IMR-90 (cell line): Measurements from ENCODE around the gene FXYD4. TPM values are rescaled to one million over a fixed set of nuclear protein-coding genes. Genes with fewer than 3 reads are reported as not detected.

Experiments
- ATAC-seq: fragments of 200-7000 bp; cut with Tn5 transposase; 2 replicates; pipeline ENCODE4 v1.9.1; 2020; ENCODE audit warnings: low read depth, mild to moderate bottlenecking, moderate library complexity
- BruUV-seq: library from RNA; stranded (reverse); fragments of 400-500 nt; replicated peaks from 2 replicates; lab custom pipeline; 2021; lab: Mats Ljungman, UMichigan
- CTCF ChIA-PET: fragments of 300-600 bp; formaldehyde crosslinking; extraction: SDS; loops from one replicate; lab custom pipeline; 2021; ENCODE audit warnings: antibody characterized with exemption; lab: Yijun Ruan, JAX
- POLR2A ChIA-PET: fragments of 300-600 bp; sonication (Branson Sonifier 250); formaldehyde crosslinking; loops from one replicate; lab custom pipeline; 2022; ENCODE audit warnings: antibody characterized with exemption; ENCODE audit not compliant: unreplicated experiment; lab: Charles Lee
- DNase-seq: peaks from one replicate; pipeline ENCODE4 v3.0.0; 2013
- H2AFZ ChIP-seq: replicated peaks from 2 replicates; pipeline ENCODE3; 2013; ENCODE audit warnings: low read length, mild to moderate bottlenecking; ENCODE audit not compliant: poor library complexity
- H2AK5ac ChIP-seq: 2 replicates; pipeline ENCODE4 v1.6.1; 2013; ENCODE audit warnings: low read depth, low read length, inconsistent platforms
- H2AK9ac ChIP-seq: replicated peaks from 2 replicates; pipeline ENCODE3; 2013; ENCODE audit warnings: mild to moderate bottlenecking, low read depth, low read length, moderate library complexity; ENCODE audit not compliant: poor library complexity
- H2BK120ac ChIP-seq: 2 replicates; pipeline ENCODE4 v1.6.1; 2013; ENCODE audit warnings: low read depth, low read length, inconsistent platforms
- H2BK15ac ChIP-seq: 3 replicates; pipeline ENCODE4 v1.6.1; 2013; ENCODE audit warnings: low read depth, low read length, inconsistent platforms
- H2BK20ac ChIP-seq: 2 replicates; pipeline ENCODE4 v1.6.1; 2013; ENCODE audit warnings: low read depth, mild to moderate bottlenecking, inconsistent platforms, low read length, moderate library complexity
- H2BK5ac ChIP-seq: 2 replicates; pipeline ENCODE4 v1.6.1; 2013; ENCODE audit warnings: mild to moderate bottlenecking, low read depth, low read length, inconsistent platforms; ENCODE audit not compliant: poor library complexity, severe bottlenecking
- H3K14ac ChIP-seq: replicated peaks from 2 replicates; pipeline ENCODE4 v1.6.1; 2013; ENCODE audit warnings: low read depth, low read length, inconsistent platforms
- H3K18ac ChIP-seq: 2 replicates; pipeline ENCODE4 v1.6.1; 2013; ENCODE audit warnings: low read depth, low read length, control low read depth
- H3K23ac ChIP-seq: 2 replicates; pipeline ENCODE4 v1.6.1; 2013; ENCODE audit warnings: low read depth, low read length, inconsistent platforms
- H3K27ac ChIP-seq: 2 replicates; pipeline ENCODE4 v1.5.1; 2013; ENCODE audit warnings: mild to moderate bottlenecking, control low read depth, low read length; ENCODE audit not compliant: insufficient read depth
- H3K27me3 ChIP-seq: 2 replicates; pipeline ENCODE4 v1.6.1; 2013; ENCODE audit warnings: low read length; ENCODE audit not compliant: control insufficient read depth, insufficient read depth
- H3K36me3 ChIP-seq: 2 replicates; pipeline ENCODE4 v1.6.1; 2013; ENCODE audit warnings: low read length, mixed read lengths; ENCODE audit not compliant: control insufficient read depth, insufficient read depth
- H3K4ac ChIP-seq: 2 replicates; pipeline ENCODE4 v1.6.1; 2013; ENCODE audit warnings: low read depth, low read length, inconsistent platforms
- H3K4me1 ChIP-seq: 2 replicates; pipeline ENCODE4 v1.6.1; 2013; ENCODE audit warnings: low read length, mixed read lengths; ENCODE audit not compliant: control insufficient read depth, insufficient read depth
- H3K4me2 ChIP-seq: 2 replicates; pipeline ENCODE4 v1.6.1; 2013; ENCODE audit warnings: low read depth, mild to moderate bottlenecking, control low read depth, low read length, moderate library complexity
- H3K4me3 ChIP-seq: 2 replicates; pipeline ENCODE4 v1.5.1; 2013; ENCODE audit warnings: low read depth, mild to moderate bottlenecking, control low read depth, low read length, moderate library complexity; ENCODE audit not compliant: insufficient read depth
- H3K56ac ChIP-seq: 2 replicates; pipeline ENCODE4 v1.6.1; 2013; ENCODE audit warnings: low read length, inconsistent platforms; ENCODE audit not compliant: insufficient read depth; ENCODE audit errors: extremely low read depth
- H3K79me1 ChIP-seq, 2 experiments: 2 replicates each; pipeline ENCODE4 v1.6.1; 2013; ENCODE audit warnings: low read length in 2 of 2, inconsistent platforms in 1 of 2, low read depth in 1 of 2
- H3K9ac ChIP-seq: 2 replicates; pipeline ENCODE4 v1.6.1; 2013; ENCODE audit warnings: low read depth, low read length, control low read depth
- H3K9me1 ChIP-seq: 2 replicates; pipeline ENCODE4 v1.6.1; 2013; ENCODE audit warnings: low read length, inconsistent platforms; ENCODE audit not compliant: insufficient read depth
- H3K9me3 ChIP-seq: 2 replicates; pipeline ENCODE4 v1.6.1; 2013; ENCODE audit warnings: low read length; ENCODE audit not compliant: control insufficient read depth, insufficient read depth
- H4K20me1 ChIP-seq: 2 replicates; pipeline ENCODE4 v1.6.1; 2013; ENCODE audit warnings: low read length, inconsistent platforms; ENCODE audit not compliant: insufficient read depth
- H4K5ac ChIP-seq: 2 replicates; pipeline ENCODE4 v1.6.1; 2013; ENCODE audit warnings: mild to moderate bottlenecking, low read depth, low read length, control low read depth
- H4K8ac ChIP-seq, 2 experiments: 2 replicates each; pipeline ENCODE4 v1.6.1; 2013; ENCODE audit warnings: low read depth in 2 of 2, low read length in 2 of 2, control low read depth in 1 of 2, inconsistent platforms in 1 of 2
- H4K91ac ChIP-seq: 2 replicates; pipeline ENCODE4 v1.6.1; 2013; ENCODE audit warnings: low read depth, low read length, inconsistent platforms; ENCODE audit not compliant: insufficient read depth
- BHLHE40 ChIP-seq: fragments of 150-350 bp; IDR thresholded peaks from 2 replicates; pipeline ENCODE4 v1.6.1; 2016; ENCODE audit warnings: mild to moderate bottlenecking, low read depth, low read length
- FOS ChIP-seq: fragments of 150-350 bp; IDR thresholded peaks from 2 replicates; pipeline ENCODE4 v1.6.1; 2016; ENCODE audit warnings: low read depth, low read length
- MAZ ChIP-seq: IDR thresholded peaks from 2 replicates; pipeline ENCODE4 v1.6.1; 2012; ENCODE audit warnings: low read depth, mild to moderate bottlenecking, low read length, improper control_type of control experiment, moderate library complexity, borderline replicate concordance
- MXI1 ChIP-seq: IDR thresholded peaks from 2 replicates; pipeline ENCODE4 v1.6.1; 2012; ENCODE audit warnings: low read depth, mild to moderate bottlenecking, low read length, moderate library complexity, borderline replicate concordance
- WGBS, 2 experiments: methylation state at CpG; one replicate each; pipeline versions ENCODE4 v1.1.5 to v1.1.7; 2013; ENCODE audit warnings: missing lambda C conversion rate in 2 of 2; ENCODE audit not compliant: insufficient read length in 1 of 2; ENCODE audit errors: extremely low coverage in 2 of 2; 5-methylcytosine and 5-hydroxymethylcytosine counted together
- dilution Hi-C: fragments of 300-500 bp; cut with HindIII; formaldehyde crosslinking; loops from one replicate; pipeline ENCODE4 v1.14.3; 2018; ENCODE audit warnings: low sequenced_read_pairs; ENCODE audit not compliant: unreplicated experiment
- in situ Hi-C: fragments of 300-500 bp; cut with MboI; formaldehyde crosslinking; loops from 3 replicates; pipeline ENCODE4 v1.14.3; 2019; ENCODE audit warnings: low sequenced_read_pairs, inconsistent platforms, mixed read lengths
- intact Hi-C: fragments of 100-400 bp; cut with micrococcal nuclease; formaldehyde crosslinking; loops from 2 replicates; pipeline ENCODE4 v1.10.0; 2022
- polyA plus RNA-seq, 3 experiments: library from polyadenylated mRNA; depleted of rRNA; stranded (reverse); fragments of >200 nt; gene quantifications; 2 replicates each; pipeline ENCODE4 v1.2.3, GENCODE V29; 2012; ENCODE audit warnings: low replicate concordance in 1 of 3
- total RNA-seq: library from RNA; depleted of rRNA; stranded (reverse); fragments of >200 nt; gene quantifications from 2 replicates; pipeline ENCODE4 v1.2.3, GENCODE V29; 2012
- TF ChIP-seq, protein P1 (sequence below): conservative IDR thresholded peaks from 2 replicates; pipeline ENCODE4 v1.5.1; 2012; ENCODE audit warnings: mild to moderate bottlenecking, low read depth, low read length, improper control_type of control experiment

The FXYD4 gene
- total and polyA plus RNA-seq, 2 of the 4 experiments (the other 2 are of a cell fraction), result not detected

DNA sequence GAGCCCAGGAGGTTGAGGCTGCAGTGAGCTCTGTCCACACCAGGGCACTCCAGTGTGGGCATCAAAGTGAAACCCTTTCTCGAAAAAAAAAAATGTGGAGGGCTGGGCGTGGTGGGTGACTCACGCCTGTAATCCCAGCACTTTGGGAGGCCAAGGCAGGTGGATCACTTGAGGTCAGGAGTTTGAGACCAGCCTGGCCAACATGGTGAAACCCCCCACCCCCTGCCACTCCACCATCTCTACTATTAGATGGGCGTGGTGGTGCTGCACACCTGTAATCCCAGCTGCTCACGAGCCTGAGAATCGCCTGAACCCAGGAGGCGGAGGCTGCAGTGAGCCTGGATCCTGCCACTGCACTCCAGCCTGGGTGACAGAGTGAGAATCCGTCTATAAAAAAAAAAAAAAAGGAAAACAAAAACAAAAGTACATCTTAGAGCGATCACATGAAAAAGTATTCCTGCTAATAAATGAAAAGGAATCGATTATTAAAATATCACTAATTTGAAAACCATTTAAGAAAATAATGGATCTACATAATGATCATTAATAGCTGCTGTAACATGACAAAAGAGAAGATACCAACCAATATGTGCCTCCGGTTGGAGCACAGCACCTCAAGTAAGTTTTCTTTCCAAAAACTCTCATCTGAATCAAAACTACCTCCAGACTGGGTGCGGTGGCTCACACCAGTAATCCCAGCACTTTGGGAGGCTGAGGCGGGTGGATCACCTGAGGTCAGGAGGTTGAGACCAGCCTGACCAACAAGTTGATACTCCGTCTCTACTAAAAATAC lies 32.7 kb downstream of the FXYD4 start:
- intact Hi-C loops, result no loop called here
- no peak overlapping the region for H2AK5ac ChIP-seq
- ChIA-PET CTCF (no interaction called here), POLR2A (no interaction called here)
- H3K27ac ChIP-seq, result no peak overlapping the region
- no peaks in the 10 kb centered on the region for H3K9me3 ChIP-seq
- WGBS, 2 experiments, result 100% methylated on average over 1 of the region's 14 CpGs; no CpG with 5 or more reads in 1 of the 2 experiments
- no peak overlapping the region for H2BK120ac ChIP-seq
- peaks cover 93% of the 10 kb centered on the region for H4K20me1 ChIP-seq
- peaks cover 4 to 18% of the 10 kb centered on the region in 2 experiments; a peak in 2 of 4 replicates for H3K79me1 ChIP-seq
- H4K91ac ChIP-seq, result no peak overlapping the region
- peaks cover 3% of the 10 kb centered on the region for H3K9me1 ChIP-seq
- H3K4me1 ChIP-seq, result peaks cover 9% of the 10 kb centered on the region
- no peak overlapping the region for H3K23ac ChIP-seq
- no peak overlapping the region for H3K18ac ChIP-seq
- no peak overlapping the region for H4K5ac ChIP-seq
- DNase-seq, result no peak
- H3K14ac ChIP-seq, result no peak overlapping the region
- H2BK5ac ChIP-seq, result no peak overlapping the region
- H2AK9ac ChIP-seq, result no peak overlapping the region
- no peak overlapping the region for H3K4me2 ChIP-seq
- H3K4me3 ChIP-seq, result no peak overlapping the region
- BruUV-seq, result no TSS peak
- dilution Hi-C loops, result no loop called here
- H3K36me3 ChIP-seq, result 0 out of 2 replicates have a peak, but pooled peaks cover 2% of the 10 kb centered on the region
- in situ Hi-C loops, result loop anchor here (5.0 to 25.0 kb wide), 2 partner anchors 48 to 1583 kb away; partner anchors contain the start of gene DEPP1
- H2BK15ac ChIP-seq, result no peak overlapping the region
- H3K56ac ChIP-seq, result no peak overlapping the region
- H3K27me3 ChIP-seq, result no peaks in the 10 kb centered on the region
- H3K4ac ChIP-seq, result no peak overlapping the region
- no peak overlapping the region for H4K8ac ChIP-seq
- TF ChIP-seq MAZ, result no peak
- TF ChIP-seq, protein P1, sequence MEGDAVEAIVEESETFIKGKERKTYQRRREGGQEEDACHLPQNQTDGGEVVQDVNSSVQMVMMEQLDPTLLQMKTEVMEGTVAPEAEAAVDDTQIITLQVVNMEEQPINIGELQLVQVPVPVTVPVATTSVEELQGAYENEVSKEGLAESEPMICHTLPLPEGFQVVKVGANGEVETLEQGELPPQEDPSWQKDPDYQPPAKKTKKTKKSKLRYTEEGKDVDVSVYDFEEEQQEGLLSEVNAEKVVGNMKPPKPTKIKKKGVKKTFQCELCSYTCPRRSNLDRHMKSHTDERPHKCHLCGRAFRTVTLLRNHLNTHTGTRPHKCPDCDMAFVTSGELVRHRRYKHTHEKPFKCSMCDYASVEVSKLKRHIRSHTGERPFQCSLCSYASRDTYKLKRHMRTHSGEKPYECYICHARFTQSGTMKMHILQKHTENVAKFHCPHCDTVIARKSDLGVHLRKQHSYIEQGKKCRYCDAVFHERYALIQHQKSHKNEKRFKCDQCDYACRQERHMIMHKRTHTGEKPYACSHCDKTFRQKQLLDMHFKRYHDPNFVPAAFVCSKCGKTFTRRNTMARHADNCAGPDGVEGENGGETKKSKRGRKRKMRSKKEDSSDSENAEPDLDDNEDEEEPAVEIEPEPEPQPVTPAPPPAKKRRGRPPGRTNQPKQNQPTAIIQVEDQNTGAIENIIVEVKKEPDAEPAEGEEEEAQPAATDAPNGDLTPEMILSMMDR, result no peak
- no peak for TF ChIP-seq FOS
- TF ChIP-seq MXI1, result no peak
- TF ChIP-seq BHLHE40, result no peak
- no peak overlapping the region for H2AFZ ChIP-seq
- no peak overlapping the region for H2BK20ac ChIP-seq
- ATAC-seq, result no peak
- no peak overlapping the region for H3K9ac ChIP-seq
